ENCODE data around the gene PTPN7. TPM values are rescaled to one million over a fixed set of nuclear protein-coding genes. Genes with fewer than 3 reads are reported as not detected.

PTPN7 gene
- total RNA-seq, 1 donor from 2014 or later: not detected

DNA sequence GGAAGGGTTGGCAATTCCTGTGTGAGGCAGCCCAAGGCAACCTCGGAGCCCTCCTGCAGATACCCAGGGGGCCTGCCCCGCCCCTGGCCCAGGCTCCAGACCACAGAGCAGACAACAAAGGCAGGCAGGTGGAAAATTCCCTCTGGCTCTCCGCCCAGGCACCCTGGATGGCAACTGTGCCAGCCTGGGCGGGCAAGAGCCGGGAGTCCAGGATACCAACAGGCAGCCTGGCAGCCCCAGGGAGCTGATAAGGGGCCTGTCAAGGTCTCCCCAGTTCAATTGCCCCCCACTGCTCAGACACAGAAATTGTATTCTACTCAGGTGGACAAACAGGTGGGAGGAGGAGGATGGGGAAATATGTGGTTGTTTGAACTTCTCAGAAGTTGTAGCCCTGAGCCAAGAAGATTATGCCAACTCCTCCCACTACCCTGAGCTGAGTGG lies 53.1 kb downstream of the PTPN7 start:
- DNase-seq (ENCODE audit: low spot score in 2 of 2): no peak
- Histone ChIP-seq H3K4me1 (peaks cover 0 to under 1% of the 10 kb centered on the region in 2 donors), H3K36me3 (no peaks in the 10 kb centered on the region), H3K27ac (no peak overlapping the region), H3K27me3 (no peaks in the 10 kb centered on the region), H3K4me3 (no peak overlapping the region), H3K9me3 (no peaks in the 10 kb centered on the region)
- TF ChIP-seq, protein P1, sequence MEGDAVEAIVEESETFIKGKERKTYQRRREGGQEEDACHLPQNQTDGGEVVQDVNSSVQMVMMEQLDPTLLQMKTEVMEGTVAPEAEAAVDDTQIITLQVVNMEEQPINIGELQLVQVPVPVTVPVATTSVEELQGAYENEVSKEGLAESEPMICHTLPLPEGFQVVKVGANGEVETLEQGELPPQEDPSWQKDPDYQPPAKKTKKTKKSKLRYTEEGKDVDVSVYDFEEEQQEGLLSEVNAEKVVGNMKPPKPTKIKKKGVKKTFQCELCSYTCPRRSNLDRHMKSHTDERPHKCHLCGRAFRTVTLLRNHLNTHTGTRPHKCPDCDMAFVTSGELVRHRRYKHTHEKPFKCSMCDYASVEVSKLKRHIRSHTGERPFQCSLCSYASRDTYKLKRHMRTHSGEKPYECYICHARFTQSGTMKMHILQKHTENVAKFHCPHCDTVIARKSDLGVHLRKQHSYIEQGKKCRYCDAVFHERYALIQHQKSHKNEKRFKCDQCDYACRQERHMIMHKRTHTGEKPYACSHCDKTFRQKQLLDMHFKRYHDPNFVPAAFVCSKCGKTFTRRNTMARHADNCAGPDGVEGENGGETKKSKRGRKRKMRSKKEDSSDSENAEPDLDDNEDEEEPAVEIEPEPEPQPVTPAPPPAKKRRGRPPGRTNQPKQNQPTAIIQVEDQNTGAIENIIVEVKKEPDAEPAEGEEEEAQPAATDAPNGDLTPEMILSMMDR (IDR thresholded peaks at IDR 0.05): no peak
- intact Hi-C loops (cut with DNase I): no loop called here

DNA sequence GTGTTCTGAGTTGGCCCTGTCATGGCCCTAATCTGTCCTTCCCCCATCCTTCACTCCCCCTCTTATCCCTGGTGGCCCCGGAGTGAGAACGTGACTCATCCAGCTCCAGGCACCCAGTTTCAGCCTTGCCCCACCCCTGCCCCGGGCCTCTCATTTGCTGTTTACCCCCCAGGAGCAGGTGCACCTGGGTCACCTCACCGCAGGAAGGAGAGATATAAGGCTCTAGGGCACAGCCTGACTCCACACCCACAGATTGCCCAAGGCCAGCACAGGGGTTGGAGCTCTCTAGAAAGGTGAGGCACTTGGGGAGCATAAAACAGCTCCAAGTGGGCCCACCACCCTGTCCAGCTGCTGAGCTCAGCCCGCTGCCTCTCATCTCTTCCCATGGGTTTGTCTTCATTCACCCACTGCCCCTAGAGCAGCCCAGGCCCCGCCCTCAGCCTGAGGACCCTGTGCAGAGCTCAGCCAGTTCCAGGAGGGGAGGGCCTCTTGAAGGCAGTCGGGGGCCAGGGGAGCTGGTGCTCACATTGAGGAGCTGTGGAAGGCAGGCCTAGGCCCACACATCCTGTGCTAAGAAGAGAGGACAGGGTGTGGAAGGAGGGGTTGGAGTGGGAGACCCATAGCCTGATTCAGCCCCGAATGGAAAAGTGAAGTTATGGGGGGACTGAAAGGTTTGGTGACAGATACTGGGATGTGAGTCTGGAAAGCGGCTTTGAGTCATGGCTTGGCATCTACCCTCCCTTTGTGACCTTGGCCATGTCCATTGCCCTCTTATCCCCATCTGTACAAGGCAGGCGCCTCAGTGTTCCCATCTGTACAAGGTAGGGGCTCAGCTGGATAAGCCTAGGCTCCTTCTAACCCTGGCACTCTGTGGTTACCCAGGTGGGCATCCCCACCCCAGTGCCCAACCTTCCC lies 53.8 kb downstream of the PTPN7 start:
- TF ChIP-seq, protein P1 (IDR thresholded peaks at IDR 0.05): no peak
- H3K9me3 ChIP-seq: no peaks in the 10 kb centered on the region
- H3K36me3 ChIP-seq: no peaks in the 10 kb centered on the region
- no peaks in the 10 kb centered on the region for H3K27me3 ChIP-seq
- H3K4me3 ChIP-seq: no peak overlapping the region
- DNase-seq (ENCODE audit: low spot score in 2 of 2): no peak
- intact Hi-C loops (cut with DNase I): no loop called here
- no peaks in the 10 kb centered on the region for H3K4me1 ChIP-seq
- no peak overlapping the region for H3K27ac ChIP-seq

DNA sequence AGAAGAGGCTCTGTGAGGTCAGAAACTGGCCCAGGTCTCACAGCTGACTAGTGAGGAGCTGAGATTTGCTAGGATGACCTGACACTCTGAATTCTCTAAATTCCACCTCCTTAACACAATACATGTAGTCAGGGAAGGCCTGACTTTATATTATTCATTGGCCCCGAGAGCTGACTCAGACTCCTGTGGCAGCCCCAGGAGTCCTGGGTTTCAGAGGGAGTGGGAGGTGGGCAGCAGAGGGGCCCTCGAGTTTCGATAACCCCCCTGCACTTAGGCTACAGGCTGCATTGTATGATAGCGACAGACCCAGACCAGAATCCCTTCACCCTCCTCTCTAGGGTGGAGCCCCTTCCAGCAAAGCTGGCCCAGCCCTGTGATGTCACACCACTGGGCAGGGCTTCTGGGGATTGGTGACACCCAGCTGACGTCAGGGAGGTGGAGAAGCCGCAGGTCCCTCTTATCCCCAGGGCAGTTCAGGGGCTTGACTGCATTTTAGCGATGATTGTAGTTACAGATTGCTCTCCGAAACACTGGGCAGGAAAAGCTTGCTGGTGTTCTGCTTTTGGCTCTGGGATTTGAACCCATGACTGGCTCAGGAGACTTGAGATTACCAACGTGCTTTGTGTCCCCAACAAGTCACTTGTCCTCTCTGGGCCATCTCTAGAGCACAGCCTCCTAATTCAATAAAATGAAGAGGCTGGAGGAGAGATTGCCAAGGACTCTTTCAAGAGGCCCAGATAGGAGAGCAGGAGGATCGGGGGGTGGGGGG lies 54.6 kb downstream of the PTPN7 start:
- Histone ChIP-seq H3K27me3 (no peaks in the 10 kb centered on the region), H3K36me3 (no peaks in the 10 kb centered on the region), H3K27ac (no peak overlapping the region), H3K4me1 (no peaks in the 10 kb centered on the region), H3K4me3 (no peak overlapping the region), H3K9me3 (no peaks in the 10 kb centered on the region)
- intact Hi-C loops (cut with DNase I): no loop called here
- TF ChIP-seq, protein P1 (IDR thresholded peaks at IDR 0.05): no peak
- no peak for DNase-seq (ENCODE audit: low spot score in 2 of 2)

DNA sequence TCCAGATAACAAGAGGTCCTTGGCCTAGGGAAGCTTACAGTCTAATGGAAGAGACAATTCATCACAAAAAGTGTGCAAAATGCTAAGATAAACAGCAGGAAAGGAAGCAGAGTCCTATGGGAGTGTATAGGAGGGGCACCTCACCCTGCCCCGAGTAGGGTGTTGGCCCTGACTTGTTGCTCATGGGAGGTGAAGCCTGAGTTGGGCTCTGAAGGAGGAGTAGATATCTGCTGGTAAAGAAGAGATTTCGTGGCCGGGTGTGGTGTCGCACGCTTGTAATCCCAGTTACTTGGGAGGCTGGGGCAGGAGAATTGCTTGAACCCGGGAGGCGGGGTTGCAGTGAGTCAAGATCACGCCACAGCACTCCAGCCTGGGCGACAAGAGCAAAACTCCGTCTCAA lies 56.3 kb downstream of the PTPN7 start:
- intact Hi-C loops (cut with DNase I): no loop called here
- H3K4me3 ChIP-seq: no peak overlapping the region
- DNase-seq (ENCODE audit: low spot score in 2 of 2): no peak
- TF ChIP-seq, protein P1 (IDR thresholded peaks at IDR 0.05): no peak
- no peaks in the 10 kb centered on the region for H3K4me1 ChIP-seq
- H3K36me3 ChIP-seq: no peaks in the 10 kb centered on the region
- H3K27ac ChIP-seq: no peak overlapping the region
- H3K27me3 ChIP-seq: no peaks in the 10 kb centered on the region
- no peaks in the 10 kb centered on the region for H3K9me3 ChIP-seq

DNA sequence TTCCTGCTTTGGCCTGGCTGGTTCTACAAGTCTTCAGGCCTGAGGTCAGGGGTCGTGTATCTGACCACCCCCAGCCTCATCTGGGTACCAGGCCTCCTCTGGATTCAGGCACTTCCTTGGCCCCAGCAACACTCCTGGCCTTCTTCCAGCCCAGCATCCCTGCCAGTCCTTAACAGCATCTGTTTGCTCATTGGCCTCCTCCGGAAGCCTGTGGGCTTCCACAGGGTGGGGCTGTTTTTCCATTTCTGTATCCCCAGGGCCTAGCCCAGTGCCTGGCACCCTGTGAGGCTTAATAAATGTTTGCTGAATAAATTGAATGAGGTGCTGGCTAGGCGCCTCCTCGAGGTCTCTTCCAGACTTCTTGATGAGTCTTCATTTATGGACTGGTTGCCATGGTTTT lies 59.2 kb downstream of the PTPN7 start:
- Histone ChIP-seq H3K36me3 (no peaks in the 10 kb centered on the region), H3K27ac (no peak overlapping the region), H3K27me3 (no peaks in the 10 kb centered on the region), H3K9me3 (no peaks in the 10 kb centered on the region), H3K4me1 (no peaks in the 10 kb centered on the region), H3K4me3 (no peak overlapping the region)
- intact Hi-C loops (cut with DNase I): no loop called here
- TF ChIP-seq, protein P1 (IDR thresholded peaks at IDR 0.05): no peak
- no peak for DNase-seq (ENCODE audit: low spot score in 2 of 2)

Other genes starting within 250 kb of the PTPN7 start
- 316 TPM for gene LMOD1, start 214.1 kb downstream of the PTPN7 start, total RNA-seq
- gene TIMM17A, start 205.1 kb downstream of the PTPN7 start, total RNA-seq: 7.9 TPM
- gene RNPEP, start 178.0 kb downstream of the PTPN7 start, total RNA-seq: 106 TPM
- 0.96 TPM for gene ELF3, start 150.0 kb downstream of the PTPN7 start, total RNA-seq
- not detected for gene GPR37L1, start 37.7 kb downstream of the PTPN7 start, total RNA-seq
- gene ARL8A, start 15.9 kb downstream of the PTPN7 start, total RNA-seq: 38.5 TPM
- 26.0 TPM for gene LGR6, start 33.2 kb upstream of the PTPN7 start, total RNA-seq
- gene UBE2T, start 181.3 kb upstream of the PTPN7 start, total RNA-seq: not detected
- 404 TPM for gene PPP1R12B, start 188.1 kb upstream of the PTPN7 start, total RNA-seq